RPMI7951 (cell line): ENCODE measurements around the gene KRT17. TPM values are rescaled to one million over a fixed set of nuclear protein-coding genes. Genes with fewer than 3 reads are reported as not detected.
"Not testable (repeated sequence)": the region's sequence is repeated elsewhere in the genome, so short reads cannot be mapped to it uniquely, and the experiment has no call there.

Experiments used
- DNase-seq: peaks from one replicate; pipeline ENCODE4 v3.0.0-alpha.2; 2012; ENCODE audit warnings: low read depth
- total RNA-seq: library from RNA; depleted of rRNA; stranded (reverse); fragments of >200 nt; shearing (Covaris generic); gene quantifications from 2 replicates; pipeline ENCODE4 v1.2.3, GENCODE V29; 2014

The KRT17 gene
- total RNA-seq, 1 experiment from 2014 or later: 35.9 TPM

DNA sequence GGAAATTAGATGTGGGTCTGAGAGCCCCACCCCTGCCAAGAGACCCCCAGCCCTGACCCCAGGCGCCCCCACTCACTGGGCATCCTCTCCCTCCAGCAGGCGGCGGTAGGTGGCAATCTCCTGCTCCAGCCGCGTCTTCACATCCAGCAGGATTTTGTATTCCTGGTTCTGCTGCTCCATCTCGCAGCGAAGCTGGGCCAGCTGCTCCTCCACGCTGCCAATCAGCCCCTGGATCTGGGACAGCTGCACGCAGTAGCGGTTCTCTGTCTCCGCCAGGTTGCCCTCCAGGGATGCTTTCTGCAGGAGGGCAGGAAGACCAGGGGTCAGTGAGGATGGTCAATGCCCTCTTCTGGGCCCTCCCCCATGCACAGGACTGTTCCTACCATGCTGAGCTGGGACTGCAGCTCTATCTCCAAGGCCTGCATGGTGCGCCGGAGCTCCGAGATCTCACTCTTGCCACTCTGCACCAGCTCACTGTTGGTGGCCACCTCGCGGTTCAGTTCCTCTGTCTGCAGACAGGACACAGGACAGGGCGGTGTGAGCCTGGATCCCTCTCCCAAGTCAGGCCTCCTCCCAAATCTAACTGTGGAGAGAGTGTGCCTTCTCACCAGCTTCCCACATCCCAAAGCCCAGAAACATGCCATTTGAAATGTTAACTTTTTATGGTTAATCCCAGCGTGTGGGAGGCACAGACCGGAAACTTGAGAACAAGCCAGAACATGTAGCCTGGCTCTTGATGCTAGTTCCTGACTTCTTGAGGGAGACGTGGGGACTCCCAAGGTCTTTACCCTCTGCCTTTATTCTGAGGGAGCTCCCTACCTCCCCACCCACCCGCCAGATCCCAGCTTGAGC is 3.6 kb downstream of the KRT17 start:
- no peak for DNase-seq

- not testable (repeated sequence) for DNase-seq
Observed at GRCh38 chr17:41619927-41620582, 4.3 kb downstream of the KRT17 start.

GRCh38 chr17:41619036-41619926 is 5.1 kb downstream of the KRT17 start:
- DNase-seq: no peak

DNA sequence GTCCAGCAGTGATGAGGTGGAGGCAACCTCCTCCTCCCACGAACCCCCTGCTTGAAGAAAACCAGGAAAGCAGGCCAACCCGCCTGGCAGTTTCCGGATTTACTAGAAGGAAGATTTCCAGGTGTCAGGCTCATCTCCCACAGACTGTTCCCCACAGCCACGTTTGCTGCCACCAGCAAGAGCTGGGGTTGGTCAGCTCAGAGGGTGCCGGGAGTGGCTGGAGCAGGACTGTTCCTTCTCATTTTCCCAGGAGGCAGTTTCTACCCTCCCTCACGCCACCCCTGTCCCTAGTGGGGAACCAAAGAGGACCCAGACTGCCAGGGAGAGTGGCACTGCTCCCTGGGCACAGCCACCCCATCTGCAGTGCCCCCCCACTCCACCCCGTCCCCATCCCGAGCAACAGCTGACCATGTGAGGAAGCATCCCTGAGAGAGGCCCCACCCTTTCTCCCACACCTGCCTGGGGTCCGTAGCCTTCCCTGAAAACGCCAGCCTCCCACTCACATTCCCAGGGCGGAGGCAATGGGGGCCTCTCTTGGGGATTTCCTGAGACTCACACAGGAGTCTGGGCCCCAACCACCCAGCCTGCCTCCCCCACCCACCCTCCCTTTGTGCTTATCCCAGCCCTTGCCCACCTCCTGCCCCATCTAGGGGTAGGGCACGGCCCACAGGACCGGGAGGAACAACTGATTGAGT is 5.9 kb downstream of the KRT17 start:
- no peak for DNase-seq

- no peak for DNase-seq
Observed at GRCh38 chr17:41617698-41618097, 6.7 kb downstream of the KRT17 start.

GRCh38 chr17:41617136-41617535 is 7.2 kb downstream of the KRT17 start:
- DNase-seq: no peak

DNA sequence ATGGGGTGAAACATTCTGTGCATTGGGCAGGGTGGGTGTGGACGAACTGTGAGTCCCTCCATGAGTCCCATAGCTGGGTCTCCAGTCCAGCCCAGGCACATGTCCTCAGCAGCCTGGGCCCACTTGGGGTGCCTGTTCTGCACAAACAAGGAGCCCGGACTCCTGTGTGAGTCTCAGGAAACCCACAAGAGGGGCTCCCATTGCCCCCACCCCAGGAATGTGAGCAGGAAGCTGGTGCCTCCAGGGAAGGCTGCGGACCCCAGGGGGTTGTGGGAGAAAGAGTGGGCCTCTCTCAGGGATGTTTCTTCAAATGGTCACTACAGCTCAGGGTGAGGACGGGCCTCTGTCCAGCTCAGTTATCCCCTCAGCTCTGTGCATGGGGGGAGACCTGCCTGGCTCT is 7.9 kb downstream of the KRT17 start:
- not testable (repeated sequence) for DNase-seq

DNA sequence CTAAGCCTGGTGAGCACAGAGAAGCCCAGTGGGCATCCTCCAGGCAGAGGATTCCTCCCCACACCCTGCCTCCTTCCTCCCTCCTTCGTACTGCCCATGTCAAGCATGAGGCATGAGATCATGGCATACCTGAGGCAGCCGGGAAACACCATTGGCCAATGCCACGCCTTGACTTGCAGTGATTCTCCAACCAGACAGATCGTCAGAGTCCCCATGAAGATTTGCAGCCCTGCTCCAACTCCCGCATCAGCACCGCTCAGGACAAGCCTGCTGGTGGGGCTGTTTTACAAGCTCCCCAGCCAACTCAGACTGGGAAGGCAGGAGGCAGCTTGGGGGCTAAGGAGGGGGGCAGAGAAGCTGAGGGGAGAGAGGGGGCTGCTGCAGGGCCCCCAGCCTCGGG is 8.9 kb downstream of the KRT17 start:
- no peak for DNase-seq

DNA sequence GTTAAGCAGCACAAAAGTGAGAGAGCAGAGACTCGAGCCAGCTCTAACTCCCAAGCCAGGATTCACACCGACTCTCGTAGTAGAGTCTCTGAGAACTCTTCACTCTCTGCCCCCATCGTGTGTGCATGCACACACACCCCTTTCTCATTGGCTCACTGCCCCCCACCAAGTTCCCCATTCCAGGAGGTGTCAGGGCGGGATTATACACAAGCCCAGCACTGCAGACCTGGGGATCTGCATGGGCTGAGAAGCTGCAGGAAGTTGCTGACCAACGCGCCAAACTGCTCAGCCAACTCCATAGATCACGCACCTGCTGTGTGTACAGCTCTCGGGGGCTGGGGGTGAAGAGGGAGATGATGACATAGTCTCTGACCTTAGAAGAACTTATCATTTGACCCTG is 9.6 kb downstream of the KRT17 start:
- DNase-seq: not testable (repeated sequence)

- DNase-seq: no peak
Observed at GRCh38 chr17:41614098-41614497, 10.3 kb downstream of the KRT17 start.

DNA sequence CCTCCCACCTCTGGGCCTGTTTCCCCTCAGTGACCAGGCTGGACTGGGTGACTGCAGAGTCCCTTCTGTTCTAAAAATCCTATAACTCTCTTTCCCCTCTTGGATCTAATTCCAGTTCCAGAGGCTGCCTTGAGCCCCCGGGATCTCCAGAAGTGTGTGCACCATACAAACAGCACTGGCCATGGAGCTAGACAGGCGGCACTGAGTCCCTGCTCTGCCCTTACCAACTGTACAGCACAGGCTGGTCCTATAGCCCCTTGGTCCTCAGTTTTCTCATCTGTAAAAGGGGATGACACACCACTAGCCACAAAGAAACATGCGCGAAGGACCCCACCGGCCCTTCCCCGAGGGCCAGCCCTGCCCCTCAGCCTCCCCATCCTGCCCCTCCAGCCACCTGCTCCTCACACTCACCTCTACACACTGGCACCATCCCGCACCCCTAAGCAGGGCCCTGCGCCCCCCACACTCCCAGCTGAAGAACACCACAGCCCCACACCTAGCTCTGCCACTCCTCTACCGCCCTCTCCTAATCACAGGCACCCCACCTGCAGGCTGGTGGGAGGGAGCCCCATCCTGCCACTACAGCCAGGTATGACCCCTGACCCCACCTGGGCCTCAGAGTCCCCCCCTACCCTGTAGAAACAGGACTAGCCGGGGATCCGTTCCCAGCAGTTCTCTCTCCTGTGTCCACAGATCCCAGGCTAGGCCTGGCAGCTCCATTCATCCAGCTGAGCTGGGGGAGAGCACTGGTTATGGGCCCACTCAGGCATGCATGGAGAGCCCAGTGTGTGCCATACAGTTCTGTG is 10.9 kb downstream of the KRT17 start:
- DNase-seq: no peak

DNA sequence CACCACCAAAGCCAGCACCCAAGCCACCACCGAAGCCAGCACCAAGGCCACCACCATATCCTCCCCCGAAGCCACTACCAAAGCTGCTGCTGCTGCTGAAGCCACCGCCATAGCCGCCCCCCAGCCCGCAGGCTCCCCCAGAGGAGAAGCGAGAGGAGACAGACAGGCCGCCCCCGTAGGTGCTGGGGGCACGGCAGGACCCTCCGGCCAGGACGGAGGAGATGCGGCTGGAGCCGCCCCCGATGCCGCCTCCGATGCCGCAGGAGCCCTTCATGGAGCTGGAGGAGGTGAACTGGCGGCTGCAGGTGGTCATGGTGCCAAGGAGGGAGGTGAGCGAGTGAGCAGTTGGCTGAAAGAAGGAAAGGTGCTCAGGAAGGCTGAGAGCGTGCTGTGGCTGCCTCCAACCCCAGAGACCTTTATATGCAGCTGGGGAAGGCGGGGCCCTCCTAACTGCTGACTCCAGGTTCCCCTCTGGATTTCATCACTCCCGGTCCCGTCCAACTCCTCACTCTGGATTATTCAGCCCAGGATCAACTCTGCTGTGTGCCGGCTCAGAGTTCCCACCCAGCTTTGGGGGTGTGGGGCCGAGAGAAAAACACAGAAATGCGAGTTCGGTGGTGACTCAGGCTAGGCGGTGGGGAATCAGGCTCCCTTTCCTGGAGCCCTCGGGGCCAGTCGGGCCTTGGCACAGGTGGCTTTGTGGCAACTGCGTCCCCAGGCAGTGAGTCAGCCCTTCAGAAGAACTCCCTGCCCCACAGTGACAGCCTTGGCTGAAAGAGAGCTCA is 11.8 kb downstream of the KRT17 start, which contains the start of gene KRT16:
Gene KRT16 (minus strand): TSS at position 392 of the 785 bp plus-strand sequence. CDS start 79 bp downstream, at position 313.
- DNase-seq: peak; percentile 89

DNA sequence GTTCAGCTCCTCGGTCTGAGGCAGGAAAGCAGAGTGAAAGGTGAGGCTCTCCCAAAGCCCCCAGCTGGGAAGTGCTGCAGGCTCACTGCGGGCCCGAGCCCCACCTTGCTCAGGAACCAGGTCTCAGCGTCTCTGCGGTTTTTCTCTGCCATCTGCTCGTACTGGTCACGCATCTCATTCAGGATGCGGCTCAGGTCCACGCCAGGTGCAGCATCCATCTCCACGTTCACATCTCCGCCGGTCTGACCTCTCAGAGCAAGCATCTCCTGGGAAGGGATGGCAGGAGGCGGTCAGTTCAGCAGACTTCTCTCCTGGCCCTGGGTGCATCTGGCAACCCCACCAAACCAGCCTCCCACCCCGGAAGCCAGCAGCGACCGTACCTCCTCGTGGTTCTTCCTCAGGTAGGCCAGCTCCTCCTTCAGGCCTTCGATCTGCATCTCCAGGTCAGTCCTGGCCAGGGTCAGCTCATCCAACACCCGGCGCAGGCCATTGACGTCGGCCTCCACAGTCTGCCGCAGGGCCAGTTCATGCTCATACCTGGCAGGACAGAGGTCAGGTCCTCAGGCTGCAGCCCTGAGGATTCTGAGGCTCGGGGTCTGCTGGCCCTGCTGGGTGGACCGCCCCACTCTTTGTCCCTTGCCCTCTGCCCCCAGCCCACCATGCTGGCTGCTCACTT is 13.3 kb downstream of the KRT17 start:
- DNase-seq: no peak

DNA sequence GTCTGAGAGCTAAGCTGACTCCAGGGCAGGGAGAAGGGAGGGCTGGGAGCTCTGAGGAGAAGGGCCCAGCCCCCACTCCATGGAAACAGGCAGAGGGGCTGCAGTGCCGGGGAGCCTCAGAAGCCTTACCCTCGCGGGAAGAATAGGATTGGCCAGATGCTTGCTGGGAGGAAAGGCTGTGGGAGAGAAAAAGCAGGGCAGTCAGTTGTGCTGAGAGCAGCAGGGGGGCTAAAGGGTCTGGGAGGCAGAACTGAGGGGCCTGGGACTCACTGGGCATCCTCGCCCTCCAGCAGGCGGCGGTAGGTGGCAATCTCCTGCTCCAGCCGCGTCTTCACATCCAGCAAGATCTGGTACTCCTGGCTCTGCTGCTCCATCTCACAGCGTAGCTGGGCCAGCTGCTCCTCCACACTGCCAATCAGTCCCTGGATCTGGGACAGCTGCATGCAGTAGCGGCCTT is 14.3 kb downstream of the KRT17 start:
- DNase-seq: not testable (repeated sequence)

DNA sequence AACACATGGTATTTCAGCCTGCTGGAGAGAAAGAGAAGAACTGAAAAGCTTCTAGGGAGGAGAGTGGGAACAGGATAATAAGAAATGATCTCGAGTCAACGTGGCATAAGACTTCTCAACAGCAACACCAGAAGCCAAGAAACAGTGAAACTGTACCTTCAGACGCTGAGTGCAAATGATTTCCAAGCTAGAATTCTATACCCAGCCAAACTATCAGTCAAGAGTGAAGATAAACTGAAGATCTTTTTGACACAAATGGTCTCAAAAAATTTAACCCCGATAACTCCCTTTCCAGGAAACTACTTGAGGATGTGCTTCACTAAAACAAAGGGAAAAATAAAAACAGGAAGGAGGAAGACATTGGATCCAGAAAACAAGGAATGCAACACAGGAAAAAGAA is 17.4 kb downstream of the KRT17 start:
- DNase-seq: not testable (repeated sequence)

DNA sequence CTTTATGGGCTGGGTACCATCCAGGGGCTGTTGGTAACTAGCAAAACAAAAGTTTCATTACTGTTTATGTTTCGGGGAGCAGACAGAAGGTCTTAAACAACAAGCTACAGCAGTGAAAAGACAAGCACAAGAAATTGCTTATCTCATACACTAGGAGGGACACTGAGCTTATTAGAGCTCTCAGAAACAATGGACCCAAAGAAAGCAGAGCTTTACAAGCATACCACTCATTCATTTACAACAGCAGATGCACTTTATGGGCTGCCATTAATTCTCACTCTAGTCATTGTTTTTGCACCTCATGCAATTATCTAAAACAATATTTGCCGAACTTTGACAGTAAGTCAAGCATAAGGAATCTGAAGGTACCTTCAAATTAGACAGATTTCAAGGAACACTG is 21.9 kb downstream of the KRT17 start:
- DNase-seq: no peak

DNA sequence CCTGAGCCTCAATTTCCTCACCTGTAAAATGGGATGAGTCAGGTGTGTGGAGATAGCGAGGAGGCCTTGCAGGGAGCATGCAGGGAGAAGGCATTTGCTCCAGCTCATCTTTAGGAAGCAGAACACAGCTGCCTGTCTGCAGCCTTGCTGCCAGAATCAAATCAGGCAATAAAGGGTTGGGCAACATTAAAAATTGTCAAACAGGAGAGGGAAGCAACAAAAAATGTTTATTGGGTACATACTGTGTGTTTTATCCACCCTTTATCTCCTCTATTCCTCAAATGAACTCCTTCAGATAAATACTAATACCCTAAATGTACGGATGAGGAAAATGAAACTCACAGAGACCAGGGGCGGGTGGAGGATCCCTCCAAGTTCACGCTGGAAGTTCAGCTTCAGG is 24.1 kb downstream of the KRT17 start:
- DNase-seq: no peak

DNA sequence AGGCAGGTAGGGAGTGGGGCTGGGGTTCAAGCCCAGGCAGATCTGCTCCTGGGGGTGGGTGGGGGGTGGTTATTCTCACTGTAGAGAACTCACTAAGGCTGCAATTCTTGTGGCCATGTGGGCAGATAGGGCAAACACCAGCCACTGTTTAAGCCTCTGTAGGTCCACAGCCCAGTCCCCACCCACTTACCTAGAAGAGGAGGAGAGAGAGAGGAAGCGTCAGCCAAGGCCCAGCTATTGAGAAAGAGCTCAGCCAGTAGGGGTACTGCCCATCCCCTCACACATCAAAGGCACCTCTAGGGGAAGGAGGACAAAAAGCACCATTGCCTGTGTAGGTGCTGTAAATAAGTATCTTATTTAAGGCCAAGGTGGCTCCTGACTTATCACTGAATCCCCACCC is 24.7 kb downstream of the KRT17 start:
- no peak for DNase-seq

GRCh38 chr17:41595585-41595984 is 28.8 kb downstream of the KRT17 start:
- DNase-seq: no peak
